Cerebellar nuclear complex (tissue), 1 donor: Measurements from ENCODE around the gene SMOC1.

Experiments used
- DNase-seq, 2 experiments: peaks; one replicate each; lab custom pipeline; 2025; lab: John Stamatoyannopoulos, UW

Gene SMOC1

DNA sequence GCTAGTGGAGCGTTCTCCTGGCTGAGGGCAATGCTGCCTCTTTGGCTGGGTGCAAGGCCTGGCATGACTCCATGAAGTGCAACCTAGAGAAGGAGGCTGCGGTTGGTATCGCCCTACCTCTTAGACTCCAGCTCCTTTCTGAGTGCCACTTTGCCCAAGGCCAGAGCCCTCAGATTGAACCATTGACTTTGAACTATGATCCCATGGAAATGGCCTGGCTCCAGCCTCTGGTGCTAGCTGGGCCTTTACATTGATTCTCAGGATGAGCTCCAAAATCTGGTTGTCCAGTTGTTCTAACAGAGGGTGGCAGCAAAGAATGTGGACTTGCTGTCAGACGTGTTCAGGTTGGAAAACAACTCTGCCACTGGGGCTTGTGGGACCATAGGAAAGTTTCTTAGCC lies 16.1 kb upstream of the SMOC1 start:
- DNase-seq = no peak

DNA sequence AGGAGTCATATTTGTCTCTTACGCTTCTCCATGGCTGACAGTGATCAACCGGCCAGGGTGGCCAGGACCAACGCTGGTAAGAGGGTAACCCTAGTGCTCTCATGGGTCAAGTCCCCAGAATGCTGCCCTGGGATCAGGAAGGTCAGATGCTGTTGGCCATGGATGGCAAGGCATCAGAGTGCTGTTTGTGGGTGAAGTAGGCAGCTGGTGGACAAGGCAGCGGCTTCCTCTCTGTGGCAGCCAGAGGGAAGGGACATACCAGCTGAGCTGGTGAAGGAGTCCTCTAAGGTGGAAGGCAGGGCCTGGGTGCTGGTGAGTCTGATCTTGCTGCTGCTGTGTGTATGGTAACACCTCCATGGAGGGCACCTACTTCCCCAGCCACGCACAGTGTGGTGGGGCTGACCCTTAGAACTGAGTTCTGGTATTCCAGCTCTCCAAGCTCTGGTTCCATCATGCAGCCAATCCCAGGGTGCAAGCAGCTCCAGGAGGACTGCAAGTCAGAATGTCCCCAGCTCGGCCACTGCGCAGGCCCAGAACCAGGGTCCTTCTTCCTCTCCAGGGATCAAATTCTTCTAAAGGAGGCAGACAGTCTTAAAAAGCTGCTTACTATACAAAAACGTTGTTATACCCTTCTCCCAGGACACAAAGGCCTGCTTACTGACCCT lies 13.4 kb upstream of the SMOC1 start:
- DNase-seq = no peak

DNA sequence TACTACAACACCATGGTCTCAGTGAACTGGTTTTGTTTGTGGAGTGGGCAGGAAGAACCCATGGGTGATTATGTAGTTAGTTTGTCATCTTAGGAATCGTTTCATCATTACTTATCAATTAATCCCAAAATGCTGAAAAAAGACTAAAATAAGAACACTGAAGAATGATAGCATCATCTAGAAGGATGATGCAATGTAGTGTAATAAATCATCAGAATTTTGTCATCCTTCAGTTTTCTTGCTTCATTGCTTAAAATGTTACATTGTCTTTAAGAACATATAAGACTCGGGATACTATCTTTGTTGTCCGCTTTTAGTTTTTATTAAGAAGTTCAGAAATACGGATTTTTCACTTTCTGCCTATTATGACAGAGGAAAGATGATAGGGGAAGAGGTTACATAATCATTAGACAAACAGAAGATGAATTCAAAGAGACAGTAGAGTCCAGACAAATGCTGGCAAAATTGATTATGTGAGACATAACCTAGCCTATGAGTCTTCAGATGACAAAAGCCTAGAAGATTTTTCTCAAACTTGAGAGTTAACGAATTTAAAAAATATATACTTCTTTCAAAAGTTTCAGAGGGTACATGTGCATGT lies 10.8 kb upstream of the SMOC1 start:
- no peak for DNase-seq

DNA sequence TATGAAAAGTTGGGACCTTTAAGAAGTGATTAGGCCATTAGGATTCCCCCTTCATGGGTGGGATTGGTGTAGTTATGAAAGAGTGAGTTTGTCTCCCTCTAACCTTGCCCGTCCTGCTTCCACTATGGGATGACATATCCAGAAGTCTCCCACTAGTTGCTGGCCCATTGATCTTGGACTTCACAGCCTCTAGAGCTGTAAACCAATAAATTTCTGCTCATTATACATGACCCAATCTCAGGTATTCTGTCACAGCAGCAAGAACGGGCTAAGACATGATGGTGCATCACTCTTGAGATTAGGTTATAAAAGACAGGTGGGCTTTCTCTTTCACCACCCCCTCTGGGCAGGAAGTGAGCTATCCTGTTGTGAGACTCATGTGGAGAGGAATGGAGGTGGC lies 8.6 kb upstream of the SMOC1 start:
- DNase-seq = no peak

DNA sequence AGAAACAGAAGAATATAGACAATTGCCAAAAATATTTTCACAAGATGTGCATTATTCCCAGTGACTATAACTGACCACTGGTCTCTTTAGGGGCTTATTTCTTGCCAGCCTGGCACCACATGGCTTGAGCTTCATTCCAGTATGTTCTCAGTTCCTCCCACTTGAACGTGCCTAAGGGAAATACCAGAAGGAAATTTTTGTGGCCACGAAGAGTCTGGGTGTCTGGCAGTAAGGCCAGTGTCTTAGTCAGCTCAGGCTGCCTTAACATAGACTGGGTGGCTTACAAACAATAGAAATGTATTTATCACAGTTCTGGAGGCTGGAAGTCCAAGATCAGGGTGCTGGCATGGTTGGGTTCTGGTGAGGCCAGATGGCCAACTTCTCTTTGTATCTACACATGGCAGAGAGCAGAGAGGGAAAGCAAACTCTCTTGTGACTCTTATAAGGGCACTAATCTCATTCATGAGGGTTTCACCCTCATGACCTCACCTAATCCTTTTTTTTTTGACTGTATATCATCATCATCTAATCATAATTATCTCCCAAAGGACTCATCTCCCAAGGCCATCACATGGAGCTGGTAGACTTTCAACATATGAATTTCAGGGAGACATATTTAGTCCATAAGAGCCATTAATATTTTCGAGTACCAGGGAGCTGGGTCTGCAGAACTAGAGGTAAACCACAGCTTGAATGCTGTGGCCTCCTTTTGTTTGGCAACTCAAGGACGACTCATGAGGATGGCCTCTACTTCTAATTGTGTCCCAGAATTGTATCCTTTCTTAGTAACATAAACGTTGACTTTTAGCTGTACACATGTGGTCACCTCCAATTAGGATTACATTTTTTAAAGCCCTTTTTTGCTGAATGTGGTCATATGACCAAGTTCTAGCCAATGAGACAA lies 5.1 kb upstream of the SMOC1 start:
- DNase-seq = no peak

DNA sequence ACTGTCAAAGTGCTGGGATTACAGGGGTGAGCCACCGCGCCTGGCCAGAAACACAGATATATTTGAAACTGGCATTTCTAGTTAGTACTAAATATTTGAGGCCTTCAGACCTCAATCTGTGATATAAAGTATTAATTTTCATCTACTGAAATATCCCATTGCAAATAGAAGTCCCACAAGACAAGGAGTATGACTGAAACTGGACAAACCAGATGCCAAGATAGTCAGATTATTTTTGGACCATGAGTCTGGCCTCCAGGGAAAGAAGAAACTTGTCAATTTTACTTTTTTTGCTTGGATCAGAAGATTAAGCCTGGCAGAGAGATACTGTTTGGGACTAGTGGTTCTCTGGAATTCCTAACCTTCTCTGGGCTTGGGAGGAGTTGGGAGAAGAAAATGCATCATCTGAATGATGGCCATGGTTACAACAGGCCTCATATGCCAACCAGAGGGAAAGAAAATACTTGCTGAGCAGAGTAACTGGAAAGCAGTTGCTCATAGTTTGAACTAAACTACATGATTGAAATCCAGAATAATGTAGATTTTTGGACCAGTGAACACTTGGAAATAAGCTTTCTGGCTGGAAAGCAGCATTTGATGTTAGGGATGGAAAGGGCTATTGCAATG lies 2.9 kb upstream of the SMOC1 start:
- no peak for DNase-seq

DNA sequence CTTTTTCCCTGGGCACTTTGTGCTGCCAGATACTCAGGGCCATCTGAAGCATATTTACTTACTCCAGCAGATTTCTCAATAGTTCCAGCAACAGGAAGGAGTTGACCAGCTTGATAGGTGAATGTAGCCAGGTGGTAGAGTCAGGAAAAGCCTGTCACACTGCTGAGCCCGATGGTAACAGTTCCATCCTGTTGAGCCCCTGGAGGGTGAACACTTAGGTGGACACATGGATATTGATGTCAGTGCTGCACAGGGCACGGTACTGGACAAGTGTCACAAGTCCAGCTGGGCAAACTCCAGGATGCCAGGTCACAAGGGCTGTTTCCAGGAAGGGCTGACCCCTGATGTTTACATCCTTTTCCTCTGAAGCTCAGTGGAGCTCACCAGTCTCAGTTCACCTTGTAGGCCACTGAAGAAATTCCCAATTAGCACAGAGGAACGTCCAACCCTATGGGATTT lies 2.3 kb upstream of the SMOC1 start:
- DNase-seq = no peak

DNA sequence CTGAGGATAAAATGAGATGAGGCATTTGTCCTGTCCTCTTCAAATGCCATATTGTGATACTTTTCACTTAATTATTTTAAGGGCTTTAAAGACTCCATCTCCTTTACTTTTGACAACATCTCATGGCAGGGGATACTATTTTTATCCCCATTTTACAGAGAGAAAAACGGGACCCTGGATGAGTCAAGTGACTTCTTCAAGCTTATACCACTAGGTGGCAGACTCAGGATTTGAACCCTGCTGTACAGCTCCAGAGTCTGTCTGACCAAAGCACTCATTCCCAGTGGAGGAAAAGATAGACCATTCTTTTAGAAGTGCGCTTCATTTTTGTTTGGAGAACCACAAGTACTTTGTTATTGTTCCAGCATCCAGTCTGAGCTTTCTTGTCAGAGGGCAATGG lies 1.7 kb upstream of the SMOC1 start:
- DNase-seq = no peak

DNA sequence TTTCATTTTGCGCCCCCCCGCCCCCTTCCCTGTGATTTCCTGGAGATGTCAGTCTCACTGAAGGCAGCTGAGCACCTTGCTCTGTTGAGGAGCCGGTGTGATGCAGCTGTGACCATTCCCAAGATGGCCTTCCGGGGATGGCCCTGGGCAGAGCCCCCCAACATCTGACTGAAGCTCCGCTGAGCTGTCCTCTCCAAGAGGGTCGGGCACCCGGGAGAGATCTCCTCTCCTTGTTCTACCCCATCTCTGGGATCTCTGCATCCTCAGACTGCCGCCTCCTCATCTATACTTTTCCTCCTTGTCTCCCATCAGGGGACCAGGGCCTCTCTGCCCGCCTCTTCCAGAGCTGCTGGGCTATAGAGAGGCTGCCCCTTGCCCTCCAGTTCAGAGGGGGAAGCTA lies 965 bp upstream of the SMOC1 start:
- no peak for DNase-seq

DNA sequence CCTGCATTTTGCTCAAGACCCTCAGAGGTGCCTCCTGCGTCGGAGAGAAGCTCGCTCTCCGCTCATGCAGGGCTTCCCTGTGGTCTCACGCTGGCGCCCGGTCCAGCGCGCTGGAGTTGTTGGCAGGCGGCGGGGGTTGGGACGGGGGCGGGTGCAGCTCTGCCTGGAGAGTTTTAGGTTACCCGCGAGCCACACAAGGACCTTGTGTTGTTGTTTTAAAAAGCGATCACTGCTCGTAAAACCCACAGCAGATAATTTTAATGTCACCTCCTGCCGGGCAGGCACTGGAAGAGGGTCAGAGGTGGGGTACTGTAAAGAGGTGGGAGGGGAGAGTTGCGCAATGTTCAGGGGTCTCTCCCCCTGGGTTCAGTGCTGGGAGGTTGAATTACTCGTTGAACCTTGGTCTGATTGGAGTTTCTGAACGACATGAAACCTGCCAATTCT lies 850 bp downstream of the SMOC1 start:
- no peak for DNase-seq

DNA sequence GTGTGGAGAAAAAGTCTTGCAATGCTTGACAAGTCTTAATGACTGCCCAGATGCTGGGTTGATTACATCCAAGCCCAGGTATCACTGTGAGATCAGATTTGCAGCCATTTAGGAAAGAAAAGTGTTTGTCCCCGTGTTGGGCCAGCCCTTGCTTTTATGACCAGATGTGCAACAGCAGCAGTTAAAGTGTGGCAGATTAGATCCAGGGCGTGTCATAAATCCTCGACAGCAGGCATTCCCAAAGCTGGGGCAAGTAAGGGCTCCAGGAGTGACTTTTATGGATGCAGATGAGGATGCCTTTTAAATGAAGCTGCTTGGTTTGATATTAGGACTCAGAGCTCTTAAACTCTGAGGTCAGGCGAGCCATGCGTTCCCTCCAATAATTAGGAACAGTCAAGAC lies 1.7 kb downstream of the SMOC1 start:
- no peak for DNase-seq

DNA sequence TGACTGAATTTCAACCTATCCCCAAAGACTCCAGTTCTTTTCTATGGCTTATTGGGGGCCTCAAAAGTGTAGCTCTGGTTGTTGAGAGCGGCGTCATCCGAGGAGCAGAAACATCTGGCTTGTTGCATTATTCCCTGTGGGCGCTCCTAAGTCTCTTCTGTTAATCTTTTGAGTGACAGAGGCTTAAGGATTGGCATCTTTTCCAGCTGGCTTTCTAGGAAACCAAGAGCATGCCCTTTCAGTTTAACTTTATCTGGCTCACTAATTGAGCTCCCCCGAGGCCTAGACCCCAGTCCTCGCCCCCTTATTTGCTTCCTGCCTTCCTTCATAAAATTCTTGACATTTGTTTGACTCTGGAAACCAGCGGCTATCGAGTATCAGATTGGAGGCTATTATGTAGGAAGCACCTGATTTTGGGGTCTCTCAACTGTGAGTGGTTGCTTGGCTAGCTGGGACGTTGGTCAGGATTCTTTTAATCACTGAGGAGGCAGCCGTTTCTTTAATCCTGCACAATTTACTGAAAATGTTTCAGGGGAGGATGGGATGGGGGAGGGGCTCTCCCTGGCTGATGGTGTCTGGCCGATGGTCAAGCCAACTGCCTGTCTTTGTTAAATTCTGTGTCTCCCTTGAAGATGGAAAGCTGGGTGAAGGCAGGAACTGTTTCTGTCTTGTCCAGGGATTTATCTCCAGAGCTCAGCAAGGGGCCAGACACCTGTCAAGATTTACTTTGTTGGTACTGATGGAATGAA lies 3.1 kb downstream of the SMOC1 start:
- DNase-seq = no peak

DNA sequence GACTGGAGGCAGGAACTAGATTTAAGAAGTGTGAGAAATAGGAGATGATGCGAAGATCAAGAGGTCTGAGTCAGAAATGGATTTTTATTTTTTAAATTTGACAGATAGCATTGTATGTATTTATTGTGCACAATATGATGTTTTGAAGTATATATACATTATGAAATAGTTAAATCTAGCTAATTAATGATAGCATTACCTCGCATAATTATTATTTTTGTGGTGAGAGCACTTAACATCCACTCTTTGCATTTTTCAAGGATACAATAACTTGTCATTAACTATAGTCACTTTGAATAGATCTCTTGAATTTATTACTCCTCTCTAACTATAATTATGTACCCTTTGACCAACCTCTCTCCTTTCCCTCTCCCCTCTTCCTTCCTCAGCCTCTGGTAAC lies 3.7 kb downstream of the SMOC1 start:
- DNase-seq = no peak

DNA sequence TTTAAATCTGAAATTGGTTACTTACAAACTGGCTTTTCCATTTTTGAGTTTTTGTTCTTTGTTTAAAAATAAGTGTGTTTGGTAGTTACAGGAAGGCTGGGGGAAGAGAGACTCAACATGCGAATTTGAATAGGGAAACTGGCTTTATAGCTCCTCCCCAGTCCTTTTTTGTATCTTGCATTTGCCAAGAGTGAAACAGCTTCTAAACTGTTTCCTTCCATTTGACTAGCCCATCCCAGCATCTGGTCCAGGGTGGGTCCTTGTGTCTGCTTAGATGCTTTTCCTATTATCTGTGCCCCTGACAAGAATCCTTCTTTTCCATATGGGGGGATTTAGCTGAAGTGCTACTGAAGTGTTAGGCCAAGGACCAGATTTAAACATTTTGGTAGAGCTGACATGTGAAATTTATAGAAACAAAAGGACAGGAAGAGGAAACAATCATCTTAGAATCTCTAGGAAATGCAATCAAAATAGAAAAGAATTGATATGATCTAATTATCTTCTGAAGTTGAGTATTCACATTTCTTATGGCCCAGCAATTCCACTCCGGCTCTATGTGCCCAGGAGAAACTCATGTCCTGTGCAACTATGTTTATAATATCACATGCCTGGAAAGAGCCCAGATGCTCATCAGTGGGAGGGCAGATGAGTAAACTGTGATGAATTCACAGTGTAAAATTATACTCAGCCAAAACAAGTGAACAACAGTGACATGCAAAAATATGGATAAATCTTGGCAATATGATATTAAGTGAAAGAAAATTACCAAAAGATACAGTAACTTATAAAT lies 7.4 kb downstream of the SMOC1 start:
- no peak for DNase-seq

DNA sequence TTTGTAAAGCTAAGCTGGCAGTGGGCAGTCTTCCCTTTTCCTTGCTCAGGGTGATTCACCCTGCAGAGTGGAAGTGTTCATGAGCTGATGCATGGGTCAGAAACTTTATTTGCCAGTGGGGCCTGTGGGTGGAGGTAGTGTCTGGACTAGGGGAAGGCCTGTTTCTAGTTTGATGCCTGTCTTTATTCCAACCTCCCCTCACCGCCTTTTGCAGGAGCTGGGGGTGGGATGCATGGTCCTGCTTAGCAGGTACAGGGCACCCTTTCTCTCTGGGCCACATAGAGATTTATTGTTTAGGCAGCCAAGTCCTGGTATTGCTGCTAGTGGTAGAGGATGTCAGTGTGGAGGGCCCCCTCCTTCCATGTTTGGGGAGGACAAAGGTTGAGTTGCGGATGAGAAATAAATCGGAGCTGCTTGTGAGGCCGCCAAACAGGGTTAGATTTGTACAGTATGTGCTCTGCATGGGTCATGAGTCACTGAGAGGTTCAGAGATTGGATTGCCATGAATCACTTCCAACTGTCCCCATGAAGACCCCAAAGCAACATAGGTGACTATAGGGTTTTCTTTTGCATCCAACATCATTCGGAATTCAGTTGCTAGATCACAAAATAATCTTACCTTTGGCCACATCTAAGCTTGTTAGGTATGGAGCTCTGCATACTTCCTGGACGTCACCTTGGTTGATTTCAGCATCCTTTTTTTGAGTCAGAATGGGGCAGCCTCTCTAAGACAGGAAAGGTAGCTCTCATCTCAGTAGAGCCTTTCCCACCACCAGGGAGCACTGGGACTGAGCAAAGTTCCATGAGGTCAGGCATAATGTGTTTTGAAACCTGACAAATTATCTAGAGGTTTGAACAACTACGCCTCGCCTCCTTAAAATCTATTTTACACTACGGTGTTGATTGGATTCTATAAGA lies 8.8 kb downstream of the SMOC1 start:
- DNase-seq = no peak

DNA sequence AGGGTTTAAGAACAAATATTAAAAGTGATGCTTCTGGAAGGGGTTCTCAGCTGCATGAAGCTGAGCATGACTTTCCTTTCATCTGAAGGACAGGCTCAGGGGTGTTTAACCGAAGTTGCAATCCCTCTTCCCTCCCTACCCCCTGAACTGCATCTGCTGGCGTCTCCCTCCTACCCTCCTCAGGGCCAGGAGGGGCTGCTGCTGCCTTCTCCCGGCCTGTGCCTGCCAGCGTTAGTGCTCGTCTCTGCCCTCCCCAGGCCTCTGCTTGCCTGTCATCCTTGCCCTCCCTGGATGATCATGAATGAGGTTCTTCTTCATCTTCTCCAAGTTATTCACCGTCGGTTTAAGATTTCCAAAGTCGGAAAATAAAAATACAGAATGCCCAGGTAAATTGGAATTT lies 12.2 kb downstream of the SMOC1 start:
- no peak for DNase-seq

DNA sequence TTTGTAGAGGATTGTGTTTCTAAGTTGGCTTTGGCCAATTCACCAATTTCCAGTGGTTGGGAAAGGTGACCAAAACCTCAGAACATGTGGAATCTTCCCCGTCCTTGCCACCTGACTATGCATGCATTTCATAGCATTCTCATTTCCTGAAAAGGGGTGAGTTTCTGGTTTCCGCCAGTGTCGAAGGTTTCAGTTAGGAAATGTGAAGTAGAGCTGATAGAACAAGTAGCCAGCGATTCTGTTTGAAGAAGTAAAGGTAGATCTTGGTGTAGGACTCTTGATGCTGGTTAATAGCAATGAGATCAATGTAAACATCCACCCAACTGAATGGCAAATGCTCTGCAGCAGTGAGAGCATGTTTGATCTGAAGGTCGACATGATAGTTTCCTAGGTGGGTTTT lies 15.9 kb downstream of the SMOC1 start:
- no peak for DNase-seq

DNA sequence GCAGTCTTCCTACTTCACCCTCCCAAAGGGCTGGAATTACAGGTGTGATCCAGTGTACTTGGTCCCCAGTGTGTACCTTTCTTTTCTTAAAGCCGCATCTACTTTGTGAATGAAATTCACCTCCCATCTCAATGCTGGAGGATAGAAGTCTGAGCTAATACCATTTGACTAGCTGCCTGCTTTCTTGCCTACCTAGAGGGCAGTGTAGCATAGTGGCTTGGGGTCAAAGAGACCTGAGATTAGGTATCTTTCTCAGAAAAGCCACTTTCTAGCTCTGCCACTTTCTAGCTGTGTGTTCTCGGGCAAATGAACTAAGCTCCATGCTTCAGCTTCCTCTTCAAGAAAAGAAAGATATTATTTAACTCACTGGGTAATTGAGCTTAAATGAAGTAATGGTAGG lies 16.9 kb downstream of the SMOC1 start:
- no peak for DNase-seq

DNA sequence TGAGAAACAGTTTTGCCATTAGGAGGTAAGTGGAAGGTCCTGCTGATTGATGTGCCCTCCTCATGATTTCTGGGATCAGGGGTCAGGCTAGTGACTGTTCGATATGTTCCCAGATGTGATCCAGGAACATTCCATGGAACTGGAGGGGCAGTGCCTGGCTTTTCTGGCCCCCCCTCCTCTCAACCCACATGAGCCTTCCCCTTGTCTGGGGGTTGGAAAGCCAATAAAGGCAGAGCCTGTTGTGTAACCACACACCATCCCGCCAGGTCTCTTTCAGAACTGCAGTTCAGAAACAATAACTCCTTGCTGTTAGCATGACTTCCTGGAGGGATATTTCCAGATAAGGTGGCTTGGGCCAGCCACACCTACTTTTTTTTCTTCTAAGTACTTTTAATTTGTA lies 17.8 kb downstream of the SMOC1 start:
- DNase-seq = no peak

DNA sequence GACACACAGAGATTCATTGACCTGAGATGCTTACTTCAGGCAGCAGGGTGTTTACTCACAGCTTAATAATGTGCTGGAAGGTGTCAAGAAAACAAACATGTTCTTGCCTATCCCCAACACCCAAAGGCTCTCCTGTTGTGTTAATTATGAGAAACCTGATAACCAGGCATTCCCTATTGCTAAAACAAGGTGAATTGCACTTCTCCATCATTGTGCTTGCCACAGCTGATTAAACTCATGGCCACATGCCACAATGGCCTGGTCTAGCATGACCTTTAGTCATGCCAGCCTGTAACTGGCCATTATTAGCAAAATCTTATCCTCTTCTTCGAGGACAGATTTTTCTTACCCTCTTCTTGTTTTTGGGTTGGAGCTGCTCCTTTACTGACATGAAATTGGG lies 21.4 kb downstream of the SMOC1 start:
- DNase-seq = no peak
